H1 (cell line): Measurements from ENCODE around the gene FMO3. TPM values are rescaled to one million over a fixed set of nuclear protein-coding genes. Genes with fewer than 3 reads are reported as not detected.

Source experiments
- CTCF ChIA-PET: fragments of 300-600 bp; sonication (Branson Sonifier 250); formaldehyde crosslinking; loops from one replicate; lab custom pipeline; 2021; ENCODE audit not compliant: partially characterized antibody; lab: Charles Lee
- POLR2A ChIA-PET: fragments of 300-600 bp; sonication (Branson Sonifier 250); formaldehyde crosslinking; loops from one replicate; lab custom pipeline; 2021; ENCODE audit warnings: inconsistent platforms; ENCODE audit not compliant: partially characterized antibody; lab: Charles Lee
- DNase-seq, 2 experiments: peaks; one replicate each; pipeline versions ENCODE4 v3.0.0 to v3.0.0-alpha.2; 2010 to 2022; ENCODE audit warnings: low spot score in 2 of 2, low read depth in 1 of 2, mixed read lengths in 1 of 2
- FAIRE-seq: peaks from 2 replicates; lab custom pipeline; 2011; peaks lifted over from hg19 to GRCh38; lab: Jason Lieb, UNC
- H2AFZ ChIP-seq: 2 replicates; pipeline ENCODE4 v1.8.1; 2012; ENCODE audit warnings: low read length, inconsistent platforms
- H2AK5ac ChIP-seq: 2 replicates; pipeline ENCODE4 v1.6.1; 2013; ENCODE audit warnings: low read depth, low read length
- H2BK120ac ChIP-seq: replicated peaks from 2 replicates; pipeline ENCODE3; 2013; ENCODE audit warnings: low read depth, low read length, inconsistent platforms
- H2BK12ac ChIP-seq: 2 replicates; pipeline ENCODE4 v1.6.1; 2013; ENCODE audit warnings: low read depth, low read length
- H2BK15ac ChIP-seq: 2 replicates; pipeline ENCODE4 v1.6.1; 2013; ENCODE audit warnings: low read length
- H2BK20ac ChIP-seq: 2 replicates; pipeline ENCODE4 v1.6.1; 2013; ENCODE audit warnings: low read length
- H2BK5ac ChIP-seq: 2 replicates; pipeline ENCODE4 v1.6.1; 2013; ENCODE audit warnings: low read depth, low read length
- H3K14ac ChIP-seq: 2 replicates; pipeline ENCODE4 v1.6.1; 2013; ENCODE audit warnings: inconsistent platforms; ENCODE audit not compliant: insufficient read length
- H3K18ac ChIP-seq: 2 replicates; pipeline ENCODE4 v1.6.1; 2013; ENCODE audit warnings: low read length; ENCODE audit errors: extremely low read depth
- H3K23ac ChIP-seq: 2 replicates; pipeline ENCODE4 v1.6.1; 2013; ENCODE audit warnings: inconsistent platforms; ENCODE audit not compliant: insufficient read length
- H3K23me2 ChIP-seq: 2 replicates; pipeline ENCODE4 v1.6.1; 2013; ENCODE audit warnings: low read depth, low read length
- H3K27ac ChIP-seq: 2 replicates; pipeline ENCODE4 v1.6.1; 2011; ENCODE audit warnings: low read depth, low read length, inconsistent platforms
- H3K27me3 ChIP-seq, 4 experiments: replicated peaks in 1 of 4; 1 replicate in 1 of 4; 2 replicates in 3 of 4; pipeline versions ENCODE4 v1.6.1 to v1.8.1; 2011 to 2013; ENCODE audit warnings: low read length in 3 of 4, mild to moderate bottlenecking in 3 of 4, inconsistent platforms in 2 of 4, mixed read lengths in 2 of 4, moderate library complexity in 1 of 4; ENCODE audit not compliant: control insufficient read depth in 3 of 4, insufficient read depth in 3 of 4; ENCODE audit errors: extremely low read depth in 1 of 4
- H3K36me3 ChIP-seq, 4 experiments: 2 replicates each; pipeline versions ENCODE4 v1.6.1 to v1.8.1; 2011 to 2013; ENCODE audit warnings: mild to moderate bottlenecking in 4 of 4, low read length in 3 of 4, moderate library complexity in 2 of 4, control low read depth in 1 of 4, inconsistent platforms in 1 of 4; ENCODE audit not compliant: insufficient read depth in 4 of 4, control insufficient read depth in 2 of 4
- H3K4ac ChIP-seq: replicated peaks from 2 replicates; pipeline ENCODE3; 2013; ENCODE audit warnings: low read length, low read depth, mixed read lengths, inconsistent platforms; ENCODE audit not compliant: insufficient read length
- H3K4me1 ChIP-seq, 4 experiments: replicated peaks in 1 of 4; 1 replicate in 1 of 4; 2 replicates in 3 of 4; pipeline versions ENCODE4 v1.6.1 to v1.8.1; 2011 to 2013; ENCODE audit warnings: low read length in 3 of 4, inconsistent platforms in 2 of 4, mixed read lengths in 1 of 4; ENCODE audit not compliant: insufficient read depth in 4 of 4, control insufficient read depth in 3 of 4
- H3K4me2 ChIP-seq, 2 experiments: 2 replicates each; pipeline versions ENCODE4 v1.6.1 to v1.8.1; 2011 to 2013; ENCODE audit warnings: low read depth in 2 of 2, low read length in 2 of 2, control low read depth in 1 of 2, inconsistent platforms in 1 of 2, mild to moderate bottlenecking in 1 of 2; ENCODE audit not compliant: insufficient read depth in 1 of 2
- H3K4me3 ChIP-seq, 4 experiments: fragments of 200-600, 300-600 bp in 1 of 4; sonication (generic), shearing (Covaris generic), sonication (Bioruptor Twin) in 1 of 4; 2 replicates each; pipeline versions ENCODE4 v1.5.1 to v1.8.1; 2011 to 2016; ENCODE audit warnings: low read length in 4 of 4, low read depth in 3 of 4, control low read depth in 2 of 4, inconsistent platforms in 2 of 4, mild to moderate bottlenecking in 2 of 4, mixed read lengths in 1 of 4, moderate library complexity in 1 of 4; ENCODE audit not compliant: insufficient read depth in 2 of 4; ENCODE audit errors: extremely low read depth in 1 of 4
- H3K56ac ChIP-seq: replicated peaks from 2 replicates; pipeline ENCODE3; 2013; ENCODE audit warnings: low read depth, mild to moderate bottlenecking, mixed read lengths, low read length, inconsistent platforms; ENCODE audit not compliant: insufficient read length
- H3K79me1 ChIP-seq: 2 replicates; pipeline ENCODE4 v1.6.1; 2013; ENCODE audit warnings: low read depth, low read length, control low read depth
- H3K79me2 ChIP-seq, 2 experiments: 2 replicates each; pipeline versions ENCODE4 v1.6.1 to v1.8.1; 2012 to 2013; ENCODE audit warnings: low read length in 2 of 2, mild to moderate bottlenecking in 2 of 2, inconsistent platforms in 1 of 2; ENCODE audit not compliant: insufficient read depth in 2 of 2, control insufficient read depth in 1 of 2
- H3K9ac ChIP-seq, 4 experiments: replicated peaks in 1 of 4; 1 replicate in 1 of 4; 2 replicates in 3 of 4; pipeline versions ENCODE4 v1.6.1 to v1.8.1; 2011 to 2013; ENCODE audit warnings: low read depth in 3 of 4, low read length in 3 of 4, control low read depth in 2 of 4, mild to moderate bottlenecking in 2 of 4, moderate library complexity in 2 of 4, inconsistent platforms in 1 of 4; ENCODE audit errors: extremely low read depth in 1 of 4
- H3K9me3 ChIP-seq, 2 experiments: 2 replicates each; pipeline versions ENCODE4 v1.6.1 to v1.8.1; 2012 to 2013; ENCODE audit warnings: mild to moderate bottlenecking in 2 of 2, moderate library complexity in 2 of 2, control low read depth in 1 of 2, inconsistent platforms in 1 of 2, low read depth in 1 of 2, low read length in 1 of 2, mixed read lengths in 1 of 2; ENCODE audit not compliant: insufficient read depth in 2 of 2
- H4K20me1 ChIP-seq, 2 experiments: replicated peaks in 1 of 2; 2 replicates each; pipeline versions ENCODE3 to v1.8.1; 2011 to 2013; ENCODE audit warnings: inconsistent platforms in 2 of 2, low read length in 2 of 2, mild to moderate bottlenecking in 1 of 2; ENCODE audit not compliant: insufficient read depth in 2 of 2, control insufficient read depth in 1 of 2
- H4K5ac ChIP-seq: 2 replicates; pipeline ENCODE4 v1.6.1; 2013; ENCODE audit warnings: low read length, low read depth, mixed read lengths, inconsistent platforms; ENCODE audit not compliant: insufficient read length
- H4K8ac ChIP-seq: 2 replicates; pipeline ENCODE4 v1.8.0; 2013; ENCODE audit warnings: mild to moderate bottlenecking, moderate library complexity, low read length, inconsistent platforms; ENCODE audit not compliant: insufficient read depth; ENCODE audit errors: extremely low read depth
- H4K91ac ChIP-seq: replicated peaks from 2 replicates; pipeline ENCODE3; 2013; ENCODE audit warnings: low read length, mixed read lengths, inconsistent platforms; ENCODE audit not compliant: insufficient read length
- ASH2L ChIP-seq: fragments of 200-600, 300-600 bp; sonication (generic); IDR thresholded peaks from one replicate; pipeline ENCODE4 v1.7.1; 2017; ENCODE audit warnings: low read length
- ATF2 ChIP-seq: IDR thresholded peaks from 2 replicates; pipeline ENCODE4 v1.6.1; 2012; ENCODE audit warnings: low read length, inconsistent platforms
- E2F6 ChIP-seq: IDR thresholded peaks from 2 replicates; pipeline ENCODE4 v1.6.1; 2012; ENCODE audit warnings: inconsistent platforms
- JUND ChIP-seq: IDR thresholded peaks from 2 replicates; pipeline ENCODE4 v1.6.1; 2011; ENCODE audit warnings: mild to moderate bottlenecking, improper control_type of control experiment, low read length
- KDM4A ChIP-seq: IDR thresholded peaks from one replicate; pipeline ENCODE4 v1.7.1; 2012; ENCODE audit warnings: low read depth, mild to moderate bottlenecking, moderate library complexity, low read length, inconsistent platforms; ENCODE audit not compliant: severe bottlenecking
- NANOG ChIP-seq: IDR thresholded peaks from 2 replicates; pipeline ENCODE4 v1.6.1; 2011; ENCODE audit warnings: low read length, low read depth, mild to moderate bottlenecking, inconsistent platforms; ENCODE audit not compliant: insufficient read depth, poor library complexity, severe bottlenecking
- NRF1 ChIP-seq: IDR thresholded peaks from 2 replicates; pipeline ENCODE4 v1.6.1; 2011; ENCODE audit warnings: mild to moderate bottlenecking, low read depth, low read length, improper control_type of control experiment
- RAD21 ChIP-seq, 2 experiments: IDR thresholded peaks in 1 of 2; conservative IDR thresholded peaks in 1 of 2; 2 replicates each; pipeline ENCODE4 v1.6.1; 2011; ENCODE audit warnings: low read depth in 2 of 2, low read length in 2 of 2, improper control_type of control experiment in 1 of 2, inconsistent platforms in 1 of 2, mild to moderate bottlenecking in 1 of 2, moderate library complexity in 1 of 2
- RFX5 ChIP-seq: IDR thresholded peaks from 2 replicates; pipeline ENCODE4 v1.6.1; 2011; ENCODE audit warnings: low read depth, low read length, improper control_type of control experiment, borderline replicate concordance
- TAF7 ChIP-seq: optimal IDR thresholded peaks from 2 replicates; pipeline ENCODE3; 2011; ENCODE audit warnings: low read depth, mild to moderate bottlenecking, inconsistent platforms, low read length, moderate library complexity, borderline replicate concordance
- TEAD4 ChIP-seq: IDR thresholded peaks from 2 replicates; pipeline ENCODE4 v1.6.1; 2012; ENCODE audit warnings: low read depth, low read length, inconsistent platforms, mixed read lengths
- YY1 ChIP-seq: IDR thresholded peaks from 2 replicates; pipeline ENCODE4 v1.6.1; 2011; ENCODE audit warnings: low read depth, mild to moderate bottlenecking, low read length
- polyA plus RNA-seq, 7 experiments: library from polyadenylated mRNA; depleted of rRNA in 3 of 7; stranded (reverse) in 5 of 7; unstranded in 2 of 7; fragments of >200 nt in 5 of 7; fragments of 200-250 nt in 2 of 7; gene quantifications; 1 replicate in 5 of 7; 2 replicates in 1 of 7; 4 replicates in 1 of 7; pipeline versions ENCODE4 v1.2.1 to v1.2.3, GENCODE V29; 2011 to 2013; ENCODE audit warnings: missing spikeins in 2 of 7, mixed read lengths in 2 of 7
- total RNA-seq: library from RNA; stranded (reverse); fragmentation: NEBNext Ultra II Directional; extraction: Animal tissue kit (Norgen Biotek cat#: 25700); gene quantifications from 2 replicates; pipeline ENCODE4 v1.2.1, GENCODE V29; 2021

FMO3 gene
- total and polyA plus RNA-seq, 2 of the 8 experiments (the other 6 are each of a cell fraction or from before 2014, with no cell fraction given) = not detected

GRCh38 chr1:171122299-171122698, 31.6 kb downstream of the FMO3 start:
- FAIRE-seq (no peak), DNase-seq (no peak)
- no peaks in the 10 kb centered on the region for H3K4me1 ChIP-seq
- no peak overlapping the region for H2BK15ac ChIP-seq
- H2AFZ ChIP-seq = no peak overlapping the region
- H2BK12ac ChIP-seq = no peak overlapping the region
- no peaks in the 10 kb centered on the region for H3K27me3 ChIP-seq
- H4K91ac ChIP-seq = no peak overlapping the region
- no peaks in the 10 kb centered on the region for H4K20me1 ChIP-seq
- no peak overlapping the region for H3K4ac ChIP-seq
- TF ChIP-seq E2F6 (no peak), JUND (no peak), KDM4A (no peak), NRF1 (no peak), TEAD4 (no peak), ATF2 (no peak), NANOG (no peak), YY1 (no peak), TAF7 (no peak), RAD21 (IDR thresholded peaks at IDR 0.05 in 1 of 2, conservative IDR thresholded peaks at IDR 0.05 in 1 of 2; ENCODE audit: low read depth in 2 of 2, low read length in 2 of 2) (no peak), RFX5 (no peak), ASH2L (no peak)
- no peak overlapping the region for H4K8ac ChIP-seq
- H3K79me2 ChIP-seq = no peaks in the 10 kb centered on the region
- POLR2A ChIA-PET = interaction anchor here (0.7 kb wide), 1 partner anchor 96 kb away, joined by 3 read pairs; no protein-coding TSS in a partner anchor
- H3K9me3 ChIP-seq = no peaks in the 10 kb centered on the region
- H3K4me3 ChIP-seq = no peak overlapping the region
- no peak overlapping the region for H2BK120ac ChIP-seq
- H3K79me1 ChIP-seq = no peaks in the 10 kb centered on the region
- no peaks in the 10 kb centered on the region; the same call in 1 of the 2 replicates for H3K23me2 ChIP-seq
- CTCF ChIA-PET = interaction anchor here (0.8 to 1.5 kb wide), 4 partner anchors 20 to 204 kb away, joined by 3 read pairs; no protein-coding TSS in a partner anchor
- H3K23ac ChIP-seq = no peak overlapping the region
- H2AK5ac ChIP-seq = no peak overlapping the region
- no peak overlapping the region for H2BK20ac ChIP-seq
- no peak overlapping the region for H4K5ac ChIP-seq
- H3K36me3 ChIP-seq = no peaks in the 10 kb centered on the region
- no peak overlapping the region for H3K14ac ChIP-seq
- no peak overlapping the region for H3K9ac ChIP-seq
- H3K56ac ChIP-seq = no peak overlapping the region
- H3K18ac ChIP-seq = no peak overlapping the region
- no peak overlapping the region for H3K27ac ChIP-seq
- H3K4me2 ChIP-seq = no peak overlapping the region
- no peak overlapping the region for H2BK5ac ChIP-seq
